Activated naive CD8-positive, alpha-beta T cell treated with anti-CD3 and anti-CD28 coated beads for 36 hours (primary cell): ENCODE results near the gene CACNA1F. TPM values are rescaled to one million over a fixed set of nuclear protein-coding genes. Genes with fewer than 3 reads are reported as not detected.

Source experiments
- DNase-seq: peaks from one replicate; pipeline ENCODE4 v3.0.0; 2021
- H3K27ac Mint-ChIP-seq: one replicate; pipeline ENCODE4 v1.8.0; 2022; ENCODE audit warnings: mild to moderate bottlenecking, moderate library complexity, mixed read lengths
- H3K27me3 Mint-ChIP-seq: one replicate; pipeline ENCODE4 v1.8.0; 2022; ENCODE audit warnings: mild to moderate bottlenecking, mixed read lengths
- H3K36me3 Mint-ChIP-seq: one replicate; pipeline ENCODE4 v1.8.0; 2021; ENCODE audit warnings: mild to moderate bottlenecking, mixed read lengths
- H3K4me1 Mint-ChIP-seq: one replicate; pipeline ENCODE4 v1.8.0; 2021; ENCODE audit warnings: mixed read lengths
- H3K4me3 Mint-ChIP-seq: one replicate; pipeline ENCODE4 v1.8.0; 2022; ENCODE audit warnings: mild to moderate bottlenecking, moderate library complexity, mixed read lengths
- H3K9me3 Mint-ChIP-seq: one replicate; pipeline ENCODE4 v1.8.0; 2022; ENCODE audit warnings: mixed read lengths
- total RNA-seq, 2 experiments: library from RNA; stranded (reverse); gene quantifications; one replicate each; pipeline ENCODE4 v1.2.3, GENCODE V29; 2021

Gene CACNA1F
- total RNA-seq, 2 experiments from 2014 or later: 0.72 to 0.85 TPM

DNA sequence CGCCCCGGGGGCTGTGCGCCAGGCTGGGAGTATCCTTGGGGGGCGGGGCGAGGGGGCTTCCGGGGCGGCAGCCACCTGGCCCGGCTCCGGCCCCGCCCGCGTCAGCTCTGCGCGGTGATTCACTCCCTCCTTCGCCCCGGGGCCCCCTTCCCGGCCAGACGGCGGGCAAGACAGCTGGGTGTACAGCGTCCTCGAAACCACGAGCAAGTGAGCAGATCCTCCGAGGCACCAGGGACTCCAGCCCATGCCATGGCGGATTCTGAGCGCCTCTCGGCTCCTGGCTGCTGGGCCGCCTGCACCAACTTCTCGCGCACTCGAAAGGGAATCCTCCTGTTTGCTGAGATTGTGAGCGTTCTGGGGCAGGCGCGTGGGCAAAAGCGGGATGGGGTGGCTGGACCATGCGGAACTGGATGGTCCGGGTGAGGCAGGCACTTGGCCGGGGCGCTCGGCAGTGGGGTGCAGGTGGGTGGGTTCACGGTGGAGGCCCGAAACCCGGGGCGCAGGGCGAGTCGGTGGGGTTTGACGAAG lies 61.3 kb downstream of the CACNA1F start, which contains the start of gene PLP2:
Gene PLP2, plus strand, starts transcription at position 147 of the 528 bp plus-strand sequence. Its CDS starts 103 bp downstream, at position 250.
- peak within 1 kb of the TSS; percentile 82 for H3K4me3 Mint-ChIP-seq
- H3K4me1 Mint-ChIP-seq: peaks cover 22% of the 10 kb centered on the region
- peaks cover 16% of the 10 kb centered on the region for H3K36me3 Mint-ChIP-seq
- H3K9me3 Mint-ChIP-seq: no peaks in the 10 kb centered on the region
- DNase-seq: peak; percentile 70
- H3K27me3 Mint-ChIP-seq: no peaks in the 10 kb centered on the region
- peak within 1 kb of the TSS; percentile 87 for H3K27ac Mint-ChIP-seq

DNA sequence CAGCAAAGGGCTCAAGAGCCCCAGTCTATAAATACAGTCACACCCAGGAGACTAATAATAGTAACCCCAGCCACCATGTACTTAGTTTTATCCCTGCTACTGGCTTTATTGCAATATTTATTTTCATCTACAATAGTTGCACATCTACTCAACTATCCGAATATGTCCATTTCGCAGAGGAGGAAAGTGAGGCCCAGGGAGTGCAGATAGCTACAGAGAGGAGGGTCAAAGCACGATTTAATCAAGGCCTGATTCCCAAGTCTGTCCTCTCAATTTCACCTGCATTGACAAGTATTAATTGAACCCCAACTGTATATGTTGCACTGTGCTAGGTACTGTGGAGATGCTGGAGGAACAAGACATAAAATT lies 65.4 kb downstream of the CACNA1F start:
- Mint-ChIP-seq H3K4me1 (peaks cover 33% of the 10 kb centered on the region), H3K27ac (peak overlapping the region; percentile 92), H3K4me3 (peak overlapping the region; percentile 80), H3K27me3 (no peaks in the 10 kb centered on the region), H3K36me3 (no peaks in the 10 kb centered on the region), H3K9me3 (no peaks in the 10 kb centered on the region)
- no peak for DNase-seq

DNA sequence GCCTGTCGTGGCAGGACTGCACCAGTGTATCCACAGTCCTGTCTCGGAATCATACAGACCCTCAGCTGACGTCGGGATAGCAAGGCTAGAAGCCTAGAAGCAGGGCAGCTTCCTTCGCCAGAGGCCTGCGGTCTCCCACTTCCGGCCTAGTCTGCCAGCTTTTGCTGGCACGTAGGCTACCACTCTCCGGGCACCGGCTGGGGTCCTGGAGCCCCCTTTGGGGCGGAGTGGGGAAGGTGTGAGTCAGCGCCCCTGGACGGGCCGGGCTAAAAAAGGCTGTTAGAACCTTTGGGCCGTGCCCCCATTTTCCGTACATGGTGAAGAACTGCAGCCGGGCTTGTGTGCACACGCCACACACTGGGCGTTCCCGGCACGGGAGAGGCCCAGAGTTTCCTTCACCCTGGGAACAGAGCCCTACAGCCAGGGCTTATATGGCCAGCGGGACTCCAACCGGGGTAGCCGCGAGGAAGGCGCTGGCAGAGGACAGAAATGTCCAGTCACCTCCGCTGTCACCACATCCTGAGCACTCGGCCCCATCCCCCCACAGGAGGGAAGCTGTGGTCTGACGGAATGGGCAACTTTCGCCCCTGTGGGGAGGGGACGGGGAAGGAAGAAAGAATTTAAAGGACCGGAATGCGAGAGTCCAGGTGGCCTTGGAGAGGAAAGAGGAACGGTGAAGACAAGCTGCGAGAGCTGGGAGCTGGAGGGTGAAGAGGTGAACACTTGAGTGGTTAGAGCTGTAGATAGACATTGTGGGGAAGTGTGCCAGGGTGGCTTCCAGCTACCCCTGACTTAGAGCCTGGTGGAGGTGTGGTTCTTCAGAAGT lies 66.0 kb downstream of the CACNA1F start:
- DNase-seq: peak; percentile 73
- Mint-ChIP-seq H3K4me3 (peak overlapping the region; percentile 80), H3K27me3 (no peaks in the 10 kb centered on the region), H3K36me3 (no peaks in the 10 kb centered on the region), H3K9me3 (no peaks in the 10 kb centered on the region), H3K4me1 (peaks cover 31% of the 10 kb centered on the region), H3K27ac (peak overlapping the region; percentile 92)

DNA sequence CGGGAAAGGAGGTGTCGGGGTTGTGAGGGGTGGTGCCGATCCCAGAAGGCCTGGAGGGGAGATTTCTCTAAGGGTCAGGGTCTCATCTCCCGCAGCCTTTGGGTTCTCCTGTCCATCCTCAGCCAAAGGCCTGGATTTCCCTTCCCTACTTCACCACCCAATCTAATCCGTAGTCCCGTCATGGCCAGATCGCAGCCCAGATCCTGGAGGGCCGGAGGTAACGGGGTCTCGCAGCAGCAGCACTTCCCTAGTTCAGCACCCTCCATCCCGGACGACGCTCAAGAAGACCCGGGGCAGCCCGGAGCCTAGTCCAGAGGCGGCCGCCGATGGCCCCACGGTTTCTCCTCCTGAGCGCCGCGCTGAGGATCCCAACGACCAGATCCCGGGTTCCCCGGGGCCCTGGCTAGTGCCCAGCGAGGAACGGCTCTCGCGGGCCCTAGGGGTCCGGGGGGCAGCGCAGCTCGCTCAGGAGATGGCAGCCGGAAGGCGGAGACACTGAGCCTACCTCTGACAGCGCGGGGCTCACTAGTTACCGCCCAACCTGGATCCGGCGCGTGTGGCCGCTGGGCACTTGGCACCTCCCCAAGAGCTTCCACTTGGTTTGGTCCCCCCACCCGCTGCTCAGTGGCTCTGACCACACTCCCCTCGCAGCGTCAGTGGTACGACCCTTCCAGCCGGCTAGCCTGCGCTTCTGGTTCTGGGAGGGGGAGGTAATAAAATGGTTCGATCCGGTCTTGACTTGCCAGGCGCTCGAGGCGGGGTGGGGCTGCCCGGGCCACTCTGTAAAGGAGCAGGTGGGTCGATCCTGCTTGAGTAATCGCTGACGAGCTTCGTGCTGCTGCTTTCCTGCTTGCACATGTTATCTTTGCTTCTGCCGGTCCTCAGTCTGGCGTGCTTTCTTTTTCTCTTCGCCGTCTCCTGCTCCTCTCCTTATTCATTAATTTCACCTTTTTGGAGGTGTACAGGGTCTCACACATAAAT lies 66.9 kb downstream of the CACNA1F start:
- peak overlapping the region; percentile 80 for H3K4me3 Mint-ChIP-seq
- no peaks in the 10 kb centered on the region for H3K9me3 Mint-ChIP-seq
- peak; percentile 77 for DNase-seq
- no peaks in the 10 kb centered on the region for H3K27me3 Mint-ChIP-seq
- H3K27ac Mint-ChIP-seq: peak overlapping the region; percentile 92
- H3K36me3 Mint-ChIP-seq: no peaks in the 10 kb centered on the region
- H3K4me1 Mint-ChIP-seq: peaks cover 31% of the 10 kb centered on the region

DNA sequence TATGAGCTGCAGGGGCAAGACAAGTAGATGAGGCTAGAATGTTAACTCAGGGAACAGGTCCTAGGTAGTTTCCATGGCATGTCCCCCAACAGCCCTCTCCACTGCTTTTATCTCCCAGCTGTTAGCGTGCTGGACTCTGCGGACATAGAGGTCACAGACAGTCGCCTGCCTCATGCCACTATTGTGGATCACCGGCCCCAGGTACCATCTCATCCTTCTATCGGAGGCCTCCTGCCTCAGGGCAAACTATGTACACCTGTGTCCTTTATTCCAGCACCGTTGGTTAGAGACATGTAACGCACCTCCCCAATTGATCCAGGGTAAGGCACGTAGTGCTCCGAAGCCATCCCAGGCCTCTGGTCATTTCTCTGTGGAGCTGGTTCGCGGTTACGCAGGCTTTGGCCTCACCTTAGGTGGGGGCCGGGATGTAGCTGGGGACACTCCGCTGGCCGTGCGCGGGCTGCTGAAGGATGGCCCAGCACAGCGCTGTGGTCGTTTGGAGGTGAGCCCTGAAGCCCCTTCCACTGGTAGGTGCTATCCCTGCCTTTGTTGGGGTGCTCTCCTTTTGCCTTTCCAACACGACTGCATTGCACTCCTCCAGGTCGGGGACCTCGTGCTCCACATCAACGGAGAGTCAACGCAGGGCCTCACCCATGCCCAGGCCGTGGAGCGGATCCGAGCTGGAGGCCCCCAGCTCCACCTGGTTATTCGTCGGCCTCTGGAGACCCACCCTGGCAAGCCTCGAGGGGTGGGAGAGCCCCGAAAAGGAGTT lies 68.4 kb downstream of the CACNA1F start:
- Mint-ChIP-seq H3K9me3 (no peaks in the 10 kb centered on the region), H3K27me3 (no peaks in the 10 kb centered on the region), H3K4me1 (peaks cover 31% of the 10 kb centered on the region), H3K4me3 (no peak overlapping the region), H3K27ac (no peak overlapping the region), H3K36me3 (no peaks in the 10 kb centered on the region)
- no peak for DNase-seq

DNA sequence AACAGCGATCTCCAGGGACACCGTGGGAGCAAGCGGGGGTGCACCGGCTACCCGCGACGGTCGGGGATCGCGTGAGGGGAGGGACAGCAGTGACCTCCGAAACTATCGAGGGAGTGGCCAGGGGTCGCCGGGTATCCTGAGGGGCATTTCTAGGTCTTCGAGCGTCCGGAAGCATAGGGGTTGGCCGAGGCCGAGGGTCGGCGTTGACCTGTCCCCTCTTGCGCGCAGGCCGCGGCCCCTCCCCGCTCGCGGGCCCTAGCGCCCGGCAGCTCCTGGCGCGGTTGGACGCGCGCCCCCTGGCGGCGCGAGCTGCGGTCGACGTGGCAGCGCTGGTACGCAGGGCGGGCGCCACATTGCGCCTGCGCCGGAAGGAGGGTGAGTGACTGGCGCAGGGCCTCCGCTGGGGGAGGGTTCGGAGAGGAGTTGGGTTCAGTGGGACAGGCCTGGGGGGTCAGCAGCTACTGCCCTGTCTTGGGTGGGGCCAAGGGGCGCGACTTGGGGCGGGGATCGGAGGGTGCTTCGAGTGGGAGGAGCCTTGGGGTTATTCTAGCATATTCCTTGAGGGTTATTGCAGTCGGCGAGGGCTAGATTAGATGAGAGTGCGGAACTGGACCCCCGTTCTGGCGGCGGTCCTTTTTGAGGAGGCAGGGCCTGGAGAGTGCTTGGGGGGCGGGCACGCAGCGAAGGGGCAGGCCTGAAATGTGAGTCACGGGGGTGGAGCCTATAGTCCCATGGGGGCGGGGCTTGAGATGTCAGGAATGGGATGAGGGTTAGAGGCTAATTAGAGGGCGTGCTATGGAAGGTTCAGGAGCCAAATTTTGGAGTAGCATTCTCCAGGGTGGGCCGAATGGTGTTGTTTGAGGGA lies 69.4 kb downstream of the CACNA1F start:
- Mint-ChIP-seq H3K27me3 (no peaks in the 10 kb centered on the region), H3K4me1 (peaks cover 27% of the 10 kb centered on the region), H3K36me3 (no peaks in the 10 kb centered on the region), H3K27ac (peak overlapping the region; percentile 93), H3K9me3 (no peaks in the 10 kb centered on the region), H3K4me3 (peak overlapping the region; percentile 78)
- peak; percentile 86 for DNase-seq

DNA sequence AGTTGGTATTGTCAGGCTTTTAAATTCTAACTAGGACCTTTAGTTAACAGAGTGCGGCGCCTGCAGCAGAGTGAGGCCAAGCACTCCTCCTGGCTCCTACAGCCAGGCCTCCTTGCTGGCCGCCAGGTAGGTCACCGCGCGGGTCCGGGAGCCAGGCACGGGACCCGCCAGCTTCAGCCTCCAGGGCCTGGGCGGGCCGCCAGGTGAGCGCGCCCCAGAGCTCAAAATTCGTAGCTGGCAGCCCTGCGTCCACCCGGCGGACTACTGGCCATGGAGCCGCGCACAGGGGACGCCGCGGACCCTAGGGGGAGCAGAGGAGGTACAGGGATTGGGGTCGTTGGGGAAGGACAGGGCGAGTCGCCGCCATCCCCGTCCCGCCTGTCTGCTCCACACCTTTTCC lies 70.5 kb downstream of the CACNA1F start, which contains the start of gene MAGIX:
Gene MAGIX, plus strand, starts transcription at position 139 of the 400 bp plus-strand sequence. Its CDS starts 132 bp downstream, at position 271.
- Mint-ChIP-seq H3K9me3 (no peaks in the 10 kb centered on the region), H3K36me3 (no peaks in the 10 kb centered on the region), H3K4me3 (peak within 1 kb of the TSS; percentile 60), H3K27me3 (no peaks in the 10 kb centered on the region), H3K4me1 (peaks cover 23% of the 10 kb centered on the region), H3K27ac (no peak within 1 kb of the TSS)
- DNase-seq: no peak

DNA sequence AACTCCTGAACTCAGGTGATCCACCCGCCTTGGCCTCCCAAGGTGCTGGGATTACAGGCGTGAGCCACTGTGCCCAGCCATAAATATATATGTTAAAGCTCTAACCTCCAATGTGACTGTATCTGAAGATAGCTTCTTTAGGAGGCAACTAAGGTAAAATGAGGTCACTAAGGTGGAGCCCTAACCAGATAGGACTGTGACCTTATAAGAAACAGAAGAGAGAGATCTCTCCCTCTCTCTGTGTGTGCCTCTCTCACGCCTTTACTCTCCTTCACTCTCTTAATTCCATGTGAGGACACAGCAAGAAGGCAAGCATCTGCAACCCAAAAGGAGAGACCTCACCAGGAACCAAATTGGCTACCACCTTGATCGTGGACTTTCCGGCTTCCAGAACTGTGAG lies 71.5 kb downstream of the CACNA1F start:
- no peaks in the 10 kb centered on the region for H3K27me3 Mint-ChIP-seq

DNA sequence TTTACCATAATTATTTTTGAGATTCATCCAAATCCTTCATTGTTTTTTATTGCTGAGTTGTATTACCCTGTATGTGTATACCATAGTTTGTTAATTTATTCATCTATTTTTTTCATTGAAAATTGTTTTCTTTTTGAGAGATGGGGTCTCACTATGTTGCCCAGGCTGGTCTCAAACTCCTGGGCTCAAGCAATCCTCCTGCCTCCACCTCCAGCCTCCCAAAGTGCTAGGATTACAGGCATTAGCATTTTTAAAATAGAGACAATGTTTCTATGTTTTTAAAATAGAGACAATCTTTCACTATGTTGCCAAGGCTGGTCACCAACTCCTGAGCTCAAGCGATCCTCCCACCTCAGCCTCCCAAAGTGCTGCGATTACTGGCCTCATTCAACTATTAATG lies 72.2 kb downstream of the CACNA1F start:
- Mint-ChIP-seq H3K4me1 (peaks cover 15% of the 10 kb centered on the region), H3K36me3 (no peaks in the 10 kb centered on the region), H3K9me3 (no peaks in the 10 kb centered on the region), H3K4me3 (no peak overlapping the region), H3K27ac (no peak overlapping the region), H3K27me3 (no peaks in the 10 kb centered on the region)
- no peak for DNase-seq

More for the DNA sequence above, 71.5 kb downstream of the CACNA1F start:
- Mint-ChIP-seq H3K4me1 (peaks cover 18% of the 10 kb centered on the region), H3K27ac (no peak overlapping the region), H3K36me3 (no peaks in the 10 kb centered on the region), H3K4me3 (no peak overlapping the region), H3K9me3 (no peaks in the 10 kb centered on the region)
- no peak for DNase-seq

DNA sequence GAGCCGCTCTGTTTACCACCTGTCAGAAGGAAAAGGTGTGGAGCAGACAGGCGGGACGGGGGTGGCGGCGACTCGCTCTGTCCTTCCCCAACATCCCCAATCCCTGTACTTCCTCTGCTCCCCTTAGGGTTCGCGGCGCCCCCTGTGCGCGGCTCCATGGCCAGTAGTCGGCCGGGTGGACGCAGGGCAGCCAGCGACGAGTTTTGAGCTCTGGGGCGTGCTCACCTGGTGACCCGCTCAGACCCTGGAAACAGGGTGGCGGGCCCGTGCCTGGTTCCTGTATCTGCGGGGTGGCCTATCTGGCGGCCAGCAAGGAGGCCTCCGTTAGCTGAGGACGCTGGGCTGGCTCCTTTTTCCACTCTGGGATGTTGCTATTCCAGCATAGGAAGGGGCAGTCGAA lies 75.9 kb downstream of the CACNA1F start:
- H3K36me3 Mint-ChIP-seq: no peaks in the 10 kb centered on the region
- no peak for DNase-seq
- peaks cover 9% of the 10 kb centered on the region for H3K4me1 Mint-ChIP-seq
- H3K4me3 Mint-ChIP-seq: no peak overlapping the region
- H3K27ac Mint-ChIP-seq: peak overlapping the region; percentile 56
- no peaks in the 10 kb centered on the region for H3K9me3 Mint-ChIP-seq
- no peaks in the 10 kb centered on the region for H3K27me3 Mint-ChIP-seq

DNA sequence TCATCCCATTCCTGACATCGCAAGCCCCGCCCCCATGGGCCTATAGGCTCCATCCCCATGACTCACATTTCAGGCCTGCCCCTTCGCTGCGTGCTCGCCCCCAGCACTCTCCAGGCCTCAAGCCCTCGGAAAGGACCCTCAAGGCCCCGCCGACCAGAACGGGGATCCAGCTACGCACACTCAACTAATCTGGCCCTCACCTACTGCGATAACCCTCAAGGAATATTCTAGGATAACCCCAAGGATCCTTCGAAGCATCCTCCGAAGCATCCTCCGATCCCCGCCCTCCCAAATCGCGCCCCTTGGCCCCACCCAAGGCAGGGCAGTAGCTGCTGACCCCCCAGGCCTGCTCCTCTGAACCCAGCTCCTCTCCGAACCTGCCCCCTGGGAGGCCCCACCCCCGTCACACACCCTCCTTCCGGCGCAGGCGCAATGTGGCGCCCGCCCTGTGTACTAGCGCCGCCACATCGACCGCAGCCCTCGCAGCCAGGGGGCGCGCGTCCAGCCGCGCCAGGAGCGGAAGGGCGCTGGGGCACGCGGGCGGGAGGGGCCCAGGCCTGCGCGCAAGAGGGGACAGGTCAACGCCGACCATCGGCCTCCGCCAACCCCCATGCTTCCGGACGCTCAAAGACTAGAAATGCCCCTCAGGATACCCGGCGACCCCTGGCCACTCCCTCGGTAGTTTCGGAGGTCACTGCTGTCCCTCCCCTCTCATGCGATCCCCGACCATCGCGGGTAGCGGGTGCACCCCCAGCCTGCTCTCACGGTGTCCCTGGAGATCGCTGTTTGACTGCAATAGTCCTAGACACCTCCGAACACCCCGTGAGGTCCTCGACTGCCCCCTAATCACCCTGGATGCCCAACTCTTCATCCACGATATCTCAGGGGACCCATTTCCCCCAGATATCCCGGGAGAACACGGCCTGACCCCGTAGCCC lies 77.0 kb downstream of the CACNA1F start:
- H3K4me1 Mint-ChIP-seq: peaks cover 9% of the 10 kb centered on the region
- peak overlapping the region; percentile 96 for H3K27ac Mint-ChIP-seq
- no peaks in the 10 kb centered on the region for H3K27me3 Mint-ChIP-seq
- peak; percentile 87 for DNase-seq
- no peaks in the 10 kb centered on the region for H3K9me3 Mint-ChIP-seq
- H3K4me3 Mint-ChIP-seq: peak overlapping the region; percentile 88
- H3K36me3 Mint-ChIP-seq: peaks cover under 1% of the 10 kb centered on the region

DNA sequence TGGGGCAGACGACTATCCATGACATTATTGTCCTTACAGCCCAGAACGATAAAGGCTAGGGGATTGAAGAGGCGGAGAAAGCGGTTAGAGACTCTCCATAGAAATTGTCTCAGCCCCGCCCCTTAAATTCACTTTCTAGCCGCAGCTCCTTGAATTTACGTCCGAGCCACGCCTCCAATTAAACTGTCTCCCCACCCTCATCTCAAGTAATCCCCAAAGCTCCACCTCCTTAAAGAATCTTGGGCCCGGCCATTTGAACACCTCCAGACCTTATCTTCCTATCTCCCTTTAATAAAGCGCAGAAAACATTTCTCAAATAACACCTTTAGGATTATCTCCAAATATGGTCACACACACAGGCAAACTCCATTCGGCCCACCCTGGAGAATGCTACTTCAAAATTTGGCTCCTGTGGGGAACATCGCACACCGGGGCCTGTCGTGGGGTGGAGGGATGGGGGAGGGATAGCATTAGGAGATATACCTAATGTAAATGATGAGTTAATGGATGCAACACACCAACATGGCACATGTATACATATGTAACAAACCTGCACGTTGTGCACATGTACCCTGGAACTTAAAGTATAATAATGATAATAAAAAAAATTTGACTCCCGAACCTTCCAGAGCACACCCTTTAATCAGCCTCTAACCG lies 77.8 kb downstream of the CACNA1F start:
- H3K36me3 Mint-ChIP-seq: peaks cover 3% of the 10 kb centered on the region
- no peaks in the 10 kb centered on the region for H3K27me3 Mint-ChIP-seq
- H3K4me1 Mint-ChIP-seq: peaks cover 9% of the 10 kb centered on the region
- DNase-seq: peak; percentile 30
- peak overlapping the region; percentile 88 for H3K4me3 Mint-ChIP-seq
- H3K27ac Mint-ChIP-seq: peak overlapping the region; percentile 96
- no peaks in the 10 kb centered on the region for H3K9me3 Mint-ChIP-seq
